HG03575 (cell line): Measurements from ENCODE around the gene ZNF366.

Source experiments
- ATAC-seq: cut with Tn5 transposase; IDR thresholded peaks from one replicate; pipeline ENCODE4 v1.9.1; 2021; ENCODE audit not compliant: unreplicated experiment, insufficient number of reproducible peaks, low FRiP score; ENCODE audit errors: extremely low read depth

Gene ZNF366

DNA sequence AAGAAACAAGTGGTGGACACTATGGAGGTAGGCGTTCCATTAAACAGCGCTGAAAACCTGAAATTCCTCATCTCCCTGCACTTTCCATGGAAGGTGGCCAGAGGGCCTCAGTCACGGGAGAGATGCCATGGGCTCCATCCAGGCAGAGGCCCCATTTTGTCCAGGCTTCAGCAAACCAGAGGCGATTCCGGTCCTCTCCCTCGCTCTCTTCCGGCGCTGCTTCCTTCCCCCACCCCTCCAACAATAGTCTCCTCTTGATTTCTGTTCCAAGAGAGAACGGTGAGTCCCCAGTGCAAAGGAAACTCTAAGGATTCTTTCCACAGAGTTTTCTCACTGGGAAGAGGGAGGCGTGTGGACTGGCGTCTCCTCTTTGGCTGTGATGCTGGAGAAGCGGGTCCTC lies 7.5 kb downstream of the ZNF366 start:
- ATAC-seq, result no peak

GRCh38 chr5:72499090-72499489 lies 8.1 kb downstream of the ZNF366 start:
- ATAC-seq, result no peak

- no peak for ATAC-seq
These were observed 8.9 kb downstream of the ZNF366 start for GRCh38 chr5:72498284-72498683.

DNA sequence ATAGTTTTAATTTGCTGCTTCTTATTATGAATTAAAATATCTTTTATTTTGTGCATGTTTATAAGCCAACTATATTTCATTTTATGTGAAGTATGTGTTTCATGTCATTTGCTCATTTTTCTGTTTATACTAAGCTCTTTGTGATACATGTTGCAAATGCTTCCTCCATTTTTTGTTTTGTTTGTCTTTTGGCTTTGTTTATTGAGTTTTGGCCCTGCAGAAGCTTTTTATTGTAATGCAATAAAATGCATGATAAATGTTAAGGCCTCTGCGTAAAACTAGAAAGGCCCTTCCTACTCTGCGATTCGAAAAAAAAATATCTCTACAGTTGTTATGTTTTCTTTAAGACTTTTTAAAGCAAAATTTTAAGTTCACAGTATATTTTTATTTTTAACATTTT lies 9.4 kb downstream of the ZNF366 start:
- ATAC-seq, result no peak

DNA sequence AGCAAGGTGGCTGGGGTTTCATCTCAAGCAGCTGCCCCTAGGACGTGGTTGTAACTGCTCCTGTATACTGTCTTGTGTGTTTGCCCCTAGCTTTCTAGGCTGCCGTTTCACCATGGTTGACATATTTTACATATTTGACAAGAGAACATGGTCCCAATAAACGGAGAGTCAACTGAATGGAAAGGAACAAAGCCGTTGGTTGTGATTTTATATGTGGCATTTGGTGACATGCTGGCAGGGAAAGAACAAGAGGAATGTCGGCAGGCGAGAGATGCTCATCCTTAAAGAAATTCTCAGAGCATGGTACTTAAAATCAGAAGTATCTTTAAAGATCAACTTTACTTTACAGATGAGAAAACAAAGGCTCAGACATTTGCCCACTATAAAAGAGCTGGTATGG lies 11.8 kb downstream of the ZNF366 start:
- ATAC-seq, result no peak

- no peak for ATAC-seq
These were observed 12.5 kb downstream of the ZNF366 start for GRCh38 chr5:72494623-72495124.

- no peak for ATAC-seq
These were observed 17.7 kb downstream of the ZNF366 start for GRCh38 chr5:72489536-72489935.

DNA sequence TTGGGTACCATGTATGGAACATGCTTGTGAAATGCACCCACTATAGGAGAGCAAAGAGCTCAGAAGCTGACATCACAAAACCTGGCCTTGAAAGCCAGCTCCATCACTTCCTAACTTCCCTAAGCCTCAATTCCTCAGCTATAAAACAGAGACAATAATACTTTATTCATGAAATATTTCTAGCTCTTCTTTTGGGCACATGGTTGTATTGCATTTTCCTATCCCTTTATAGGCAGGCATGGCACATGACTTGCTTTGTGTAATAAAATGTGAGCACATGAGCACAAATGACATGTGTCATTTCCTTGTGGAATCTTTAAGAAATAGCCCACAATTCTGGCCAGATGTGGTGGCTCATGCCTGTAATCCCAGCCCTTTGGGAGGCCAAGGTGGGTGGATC lies 18.5 kb downstream of the ZNF366 start:
- no peak for ATAC-seq

DNA sequence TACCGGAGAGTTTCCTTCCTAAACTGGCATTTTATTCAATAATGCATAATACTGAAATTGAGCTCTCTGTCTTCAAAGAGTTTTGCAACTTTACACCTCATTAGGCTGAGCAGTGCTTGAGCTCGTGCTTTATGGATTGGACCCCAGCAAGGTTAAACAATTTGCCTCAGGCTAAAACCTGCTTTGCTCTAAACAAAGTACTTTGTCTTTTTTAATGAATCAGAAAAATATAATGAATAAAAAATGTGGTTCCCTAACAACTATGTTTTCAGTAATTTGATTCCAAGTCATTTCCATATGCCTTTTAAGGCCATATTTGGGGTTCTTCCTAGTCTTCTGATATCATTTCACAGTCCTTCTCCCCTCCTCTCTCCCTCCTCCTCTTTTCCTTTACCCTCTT lies 20.0 kb downstream of the ZNF366 start:
- ATAC-seq, result no peak

- ATAC-seq, result no peak
These were observed 20.8 kb downstream of the ZNF366 start for GRCh38 chr5:72486371-72486770.

DNA sequence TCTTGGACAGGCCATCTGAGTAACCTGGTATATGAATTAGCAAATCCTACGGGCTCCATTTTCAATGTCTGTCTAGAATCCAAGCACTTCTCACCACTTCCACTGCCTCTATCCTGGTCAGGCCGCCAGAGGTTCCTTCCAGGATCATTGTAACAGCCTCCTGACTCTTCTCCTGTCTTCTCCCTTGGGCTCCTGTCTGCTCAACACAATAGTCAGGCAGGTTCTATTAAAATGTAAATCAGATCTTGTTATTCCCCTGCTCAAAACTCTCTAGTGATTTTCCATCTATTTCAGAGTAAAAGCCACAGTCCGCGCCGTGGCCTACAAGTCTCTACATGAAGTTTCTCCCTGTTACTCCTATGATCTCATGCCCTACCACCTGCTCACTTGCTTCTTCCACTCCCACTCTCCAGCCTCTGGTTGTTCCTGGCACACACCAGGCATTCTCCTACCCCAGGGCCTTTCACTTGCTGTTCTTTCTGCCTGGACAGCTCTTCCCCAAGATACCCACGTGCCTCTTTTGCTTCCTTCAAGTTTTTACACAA lies 21.7 kb downstream of the ZNF366 start:
- no peak for ATAC-seq

DNA sequence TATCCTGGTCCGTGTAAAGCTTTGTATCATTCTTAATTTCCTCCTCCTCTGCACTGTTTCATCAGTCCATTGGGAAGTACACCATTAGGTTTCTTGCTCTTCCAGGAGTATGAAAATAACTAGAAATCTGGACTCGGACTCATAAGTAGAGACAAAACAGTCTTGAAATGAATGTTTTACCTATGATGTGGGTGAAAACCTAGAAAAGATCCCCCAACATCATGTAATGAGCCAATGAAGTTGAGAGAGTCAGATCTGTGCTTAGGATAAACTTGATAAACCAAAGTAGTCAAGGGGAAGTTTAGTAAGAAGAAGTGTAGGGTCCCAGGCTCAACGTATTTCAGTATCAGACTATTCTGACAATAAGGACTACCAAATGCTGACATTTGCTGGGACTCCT lies 25.2 kb downstream of the ZNF366 start:
- no peak for ATAC-seq

DNA sequence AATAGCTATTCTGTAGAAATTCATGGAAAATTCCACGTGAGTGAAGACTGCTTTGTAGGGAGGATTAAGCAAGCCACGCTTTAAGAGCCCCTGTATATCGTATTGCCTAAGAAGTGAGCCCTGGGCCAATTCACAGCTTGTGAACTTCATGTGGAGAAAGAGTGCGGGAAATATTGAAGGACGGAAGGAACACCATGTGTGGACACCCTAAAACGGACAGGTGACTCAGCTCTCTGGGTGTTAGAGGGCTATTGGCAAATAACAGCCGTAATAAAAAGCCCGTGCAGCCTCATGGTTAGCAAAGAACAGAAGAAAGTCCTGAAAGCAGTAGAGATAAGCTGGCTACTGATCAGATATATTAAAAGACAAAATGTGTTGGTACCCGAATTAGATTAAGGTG lies 26.4 kb downstream of the ZNF366 start:
- no peak for ATAC-seq

DNA sequence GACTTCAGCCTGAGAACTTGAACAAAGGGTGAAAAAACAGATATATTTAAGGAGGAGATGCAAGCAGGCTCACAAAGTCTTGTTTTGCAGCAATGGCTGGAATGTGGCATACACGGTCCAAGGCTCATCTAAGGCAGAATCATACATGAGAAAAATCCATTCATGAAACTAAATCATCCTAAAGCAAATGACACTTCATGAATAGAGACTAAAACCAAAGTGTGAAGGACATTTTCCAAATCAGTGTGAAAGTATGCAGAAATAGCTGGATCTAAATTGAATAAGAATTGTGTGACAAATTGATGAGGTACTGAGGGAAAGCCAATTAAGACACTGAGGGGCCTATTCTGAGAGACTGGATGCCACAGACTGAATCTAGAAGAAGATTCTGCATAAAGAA lies 27.3 kb downstream of the ZNF366 start:
- no peak for ATAC-seq

GRCh38 chr5:72478684-72479083 lies 28.5 kb downstream of the ZNF366 start:
- ATAC-seq, result no peak

DNA sequence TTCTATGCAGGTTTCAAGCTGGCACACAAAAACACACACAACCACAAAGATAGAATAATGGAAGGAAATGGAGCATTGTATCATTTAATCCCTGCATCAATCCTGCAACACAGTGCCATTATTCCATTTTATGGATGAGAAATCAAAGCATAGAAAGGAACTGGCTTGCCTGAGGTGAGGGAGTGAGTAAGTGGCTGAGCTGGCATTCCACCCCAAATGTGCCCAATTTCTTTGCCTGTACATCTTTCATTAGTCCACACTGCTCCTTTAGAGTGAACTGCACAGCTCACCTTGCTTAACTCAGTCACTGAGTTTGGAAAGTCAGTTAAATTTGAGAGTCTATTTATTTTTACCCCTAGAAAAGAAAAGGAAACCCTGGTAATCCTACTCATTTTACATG lies 28.9 kb downstream of the ZNF366 start:
- no peak for ATAC-seq

GRCh38 chr5:72477644-72478043 lies 29.6 kb downstream of the ZNF366 start:
- ATAC-seq, result no peak

DNA sequence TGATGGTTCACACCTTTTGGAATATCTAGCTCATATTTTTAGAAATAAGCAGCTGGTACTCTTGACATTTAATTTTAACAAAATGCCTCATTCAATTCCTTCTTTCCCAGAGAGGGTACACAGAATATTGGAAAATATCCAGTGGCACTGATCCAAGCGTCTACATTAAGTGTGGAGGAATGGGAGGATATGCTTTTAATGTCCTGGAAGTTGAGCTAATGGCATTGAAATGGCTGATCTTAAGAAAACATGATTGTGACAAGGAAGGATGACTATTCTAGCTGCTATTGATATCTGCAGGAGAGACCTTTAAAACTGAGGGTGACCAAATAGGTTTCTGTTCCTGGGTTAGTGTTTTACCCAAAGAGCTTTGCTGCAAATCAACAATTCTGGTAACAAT lies 30.0 kb downstream of the ZNF366 start:
- ATAC-seq, result no peak

DNA sequence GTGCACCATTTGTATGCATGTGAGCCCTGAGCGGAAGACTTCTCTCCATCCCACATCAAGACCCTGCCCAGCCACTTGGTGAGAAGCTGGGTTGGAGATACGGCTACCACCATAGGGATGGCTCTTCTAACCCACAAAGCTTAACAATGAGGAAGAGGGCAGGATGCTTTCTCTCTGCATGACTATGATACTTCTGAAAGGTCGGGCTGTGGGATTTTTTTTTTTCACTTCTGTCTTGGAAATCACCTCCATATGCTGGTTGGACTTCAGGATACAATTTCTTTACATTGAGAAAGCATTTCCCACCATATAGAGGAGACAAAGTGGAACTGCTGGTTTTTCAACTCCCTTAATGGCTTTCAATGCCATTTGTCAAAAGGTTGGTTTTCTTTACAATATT lies 30.5 kb downstream of the ZNF366 start:
- ATAC-seq, result no peak

- ATAC-seq, result no peak
These were observed 30.9 kb downstream of the ZNF366 start for GRCh38 chr5:72476275-72476674.

DNA sequence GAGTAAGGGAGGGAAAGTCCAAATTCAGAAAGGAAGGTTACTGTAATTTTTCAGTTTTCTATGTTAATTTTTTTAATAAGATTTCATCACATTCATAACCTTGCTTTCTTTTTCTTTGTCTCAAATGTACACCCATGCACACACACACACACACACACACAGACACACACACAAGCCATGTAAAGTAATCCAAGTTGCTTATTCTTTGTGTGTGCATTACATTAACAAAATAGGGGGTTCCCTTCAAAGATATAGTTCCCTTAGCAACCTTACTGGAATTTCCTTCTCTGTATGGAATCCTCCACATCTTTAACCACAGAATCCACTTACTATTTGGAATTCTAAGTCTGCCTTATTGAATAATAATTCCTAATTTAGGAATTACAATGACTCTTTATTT lies 32.7 kb downstream of the ZNF366 start:
- ATAC-seq, result no peak
